Activated CD4-positive, alpha-beta memory T cell treated with anti-CD3 and anti-CD28 coated beads, Interleukin-2, amount 10 ng/mL, durations not matched to agents 7 days and 5 days (primary cell): Measurements from ENCODE around the gene UBA52. TPM values are rescaled to one million over a fixed set of nuclear protein-coding genes. Genes with fewer than 3 reads are reported as not detected.

Experiments used
- CTCF ChIA-PET: fragments of 350-600 bp; sonication (Branson Sonifier 250); formaldehyde crosslinking; loops from one replicate; lab custom pipeline; 2021; ENCODE audit warnings: antibody characterized with exemption, inconsistent platforms; lab: Charles Lee
- POLR2A ChIA-PET: fragments of 350-600 bp; sonication (Branson Sonifier 250); formaldehyde crosslinking; loops from one replicate; lab custom pipeline; 2021; ENCODE audit warnings: antibody characterized with exemption; lab: Charles Lee
- DNase-seq: peaks from one replicate; pipeline ENCODE4 v3.0.0-alpha.2; 2020
- H3K27ac Mint-ChIP-seq: one replicate; pipeline ENCODE4 v1.8.0; 2021; ENCODE audit warnings: mild to moderate bottlenecking, mixed read lengths
- H3K27me3 Mint-ChIP-seq: one replicate; pipeline ENCODE4 v1.8.0; 2021; ENCODE audit warnings: mixed read lengths
- H3K36me3 Mint-ChIP-seq: one replicate; pipeline ENCODE4 v1.8.0; 2021; ENCODE audit warnings: low read depth, mixed read lengths
- H3K4me1 Mint-ChIP-seq: one replicate; pipeline ENCODE4 v1.8.0; 2021; ENCODE audit warnings: mixed read lengths
- H3K4me3 Mint-ChIP-seq: one replicate; pipeline ENCODE4 v1.8.0; 2021; ENCODE audit warnings: mild to moderate bottlenecking, mixed read lengths
- H3K9me3 Mint-ChIP-seq: one replicate; pipeline ENCODE4 v1.8.0; 2021; ENCODE audit warnings: mixed read lengths
- total RNA-seq, 2 experiments: library from RNA; stranded (reverse); gene quantifications; one replicate each; pipeline ENCODE4 v1.2.3, GENCODE V29; 2021

Gene UBA52
- total RNA-seq, 2 experiments from 2014 or later = 1,374 to 1,409 TPM

GRCh38 chr19:18616023-18616422 lies 44.4 kb downstream of the UBA52 start:
- Mint-ChIP-seq H3K27ac (no peak overlapping the region), H3K36me3 (no peaks in the 10 kb centered on the region), H3K4me3 (no peak overlapping the region), H3K9me3 (no peaks in the 10 kb centered on the region), H3K27me3 (peaks cover 38% of the 10 kb centered on the region), H3K4me1 (peaks cover 13% of the 10 kb centered on the region)
- no peak for DNase-seq
- POLR2A ChIA-PET = no interaction called here
- CTCF ChIA-PET = no interaction called here

GRCh38 chr19:18617562-18617961 lies 45.9 kb downstream of the UBA52 start:
- no peak for DNase-seq
- Mint-ChIP-seq H3K4me3 (no peak overlapping the region), H3K36me3 (no peaks in the 10 kb centered on the region), H3K27me3 (peaks cover 27% of the 10 kb centered on the region), H3K27ac (no peak overlapping the region), H3K9me3 (no peaks in the 10 kb centered on the region), H3K4me1 (peaks cover 6% of the 10 kb centered on the region)
- ChIA-PET POLR2A (no interaction called here), CTCF (no interaction called here)

DNA sequence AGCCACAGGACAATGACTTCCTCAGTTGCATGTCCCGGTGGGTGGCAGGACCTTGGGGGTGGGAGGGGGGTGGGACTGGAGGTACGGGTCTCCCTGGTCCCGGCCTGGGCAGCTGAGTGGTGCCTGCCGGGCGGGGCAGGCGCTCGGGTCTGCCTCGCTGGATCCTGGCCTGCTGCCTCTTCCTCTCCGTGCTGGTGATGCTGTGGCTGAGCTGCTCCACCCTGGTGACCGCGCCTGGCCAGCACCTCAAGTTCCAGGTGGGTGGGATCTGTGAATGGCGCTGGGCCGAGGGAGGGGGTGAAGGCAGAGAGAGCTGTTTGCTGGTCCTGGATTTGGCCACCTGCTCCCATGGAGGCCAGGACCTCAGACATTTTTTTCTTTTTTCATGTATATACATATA lies 46.6 kb downstream of the UBA52 start:
- no peaks in the 10 kb centered on the region for H3K9me3 Mint-ChIP-seq
- no peak overlapping the region for H3K27ac Mint-ChIP-seq
- POLR2A ChIA-PET = no interaction called here
- peaks cover 25% of the 10 kb centered on the region for H3K27me3 Mint-ChIP-seq
- CTCF ChIA-PET = no interaction called here
- DNase-seq = no peak
- peaks cover 6% of the 10 kb centered on the region for H3K4me1 Mint-ChIP-seq
- H3K4me3 Mint-ChIP-seq = no peak overlapping the region
- no peaks in the 10 kb centered on the region for H3K36me3 Mint-ChIP-seq

- Mint-ChIP-seq H3K4me3 (no peak overlapping the region), H3K4me1 (peaks cover 2% of the 10 kb centered on the region), H3K27me3 (peaks cover 5% of the 10 kb centered on the region), H3K36me3 (no peaks in the 10 kb centered on the region), H3K27ac (no peak overlapping the region), H3K9me3 (no peaks in the 10 kb centered on the region)
- POLR2A ChIA-PET = no interaction called here
- CTCF ChIA-PET = no interaction called here
- no peak for DNase-seq
Measured at GRCh38 chr19:18620311-18620710, 48.7 kb downstream of the UBA52 start.

GRCh38 chr19:18620902-18621301 lies 49.2 kb downstream of the UBA52 start:
- DNase-seq = no peak
- ChIA-PET CTCF (no interaction called here), POLR2A (no interaction called here)
- peaks cover 3% of the 10 kb centered on the region for H3K27me3 Mint-ChIP-seq
- H3K9me3 Mint-ChIP-seq = no peaks in the 10 kb centered on the region
- H3K36me3 Mint-ChIP-seq = no peaks in the 10 kb centered on the region
- no peak overlapping the region for H3K27ac Mint-ChIP-seq
- peaks cover 2% of the 10 kb centered on the region for H3K4me1 Mint-ChIP-seq
- no peak overlapping the region for H3K4me3 Mint-ChIP-seq

- no peaks in the 10 kb centered on the region for H3K9me3 Mint-ChIP-seq
- H3K27me3 Mint-ChIP-seq = peaks cover 6% of the 10 kb centered on the region
- H3K36me3 Mint-ChIP-seq = no peaks in the 10 kb centered on the region
- H3K27ac Mint-ChIP-seq = no peak overlapping the region
- H3K4me1 Mint-ChIP-seq = peaks cover 2% of the 10 kb centered on the region
- H3K4me3 Mint-ChIP-seq = no peak overlapping the region
- CTCF ChIA-PET = no interaction called here
- POLR2A ChIA-PET = no interaction called here
- no peak for DNase-seq
Measured at GRCh38 chr19:18626906-18627305, 55.2 kb downstream of the UBA52 start.

Other genes starting within 250 kb of the UBA52 start
- gene LSM4, start 248.8 kb upstream of the UBA52 start, total RNA-seq = 100 to 1,000 TPM; 180 to 186 TPM
- gene PGPEP1, start 231.3 kb upstream of the UBA52 start, total RNA-seq = 10 to 100 TPM; 42.7 to 44.0 TPM
- not detected for gene GDF15, start 185.7 kb upstream of the UBA52 start, total RNA-seq
- not detected for gene LRRC25, start 174.2 kb upstream of the UBA52 start, total RNA-seq
- gene SSBP4, start 152.5 kb upstream of the UBA52 start, total RNA-seq = 100 to 1,000 TPM; 140 to 153 TPM
- 10 to 100 TPM; 16.7 to 18.0 TPM for gene ISYNA1, start 133.7 kb upstream of the UBA52 start, total RNA-seq
- 10 to 100 TPM; 26.2 to 26.3 TPM for gene ELL, start 49.8 kb upstream of the UBA52 start, total RNA-seq
- 100 to 1,000 TPM; 263 TPM for gene FKBP8, start 28.3 kb upstream of the UBA52 start, total RNA-seq
- gene KXD1, start 14.0 kb upstream of the UBA52 start, total RNA-seq = 10 to 100 TPM; 93.0 to 99.1 TPM
- gene REX1BD, start 16.9 kb downstream of the UBA52 start, total RNA-seq = 10 to 100 TPM; 81.2 to 83.3 TPM
- not detected for gene CRLF1, start 34.9 kb downstream of the UBA52 start, total RNA-seq
- gene TMEM59L, start 41.0 kb downstream of the UBA52 start, total RNA-seq = under 1 TPM in 1 of 2 experiments, not detected in 1; 0.13 TPM
- 10 to 100 TPM; 10.8 to 11.0 TPM for gene KLHL26, start 65.2 kb downstream of the UBA52 start, total RNA-seq
- gene CRTC1, start 111.8 kb downstream of the UBA52 start, total RNA-seq = 1 to 10 TPM; 5.3 TPM
- not detected for gene COMP, start 219.4 kb downstream of the UBA52 start, total RNA-seq